Right lobe of liver (tissue), 6 donors: ENCODE data around the gene CDT1. TPM values are rescaled to one million over a fixed set of nuclear protein-coding genes. Genes with fewer than 3 reads are reported as not detected.

Experiments
- ATAC-seq, 4 donors: fragments of 200-7000 bp; cut with Tn5 transposase; one replicate each; pipeline ENCODE4 v1.9.1; 2020; ENCODE audit warnings: mild to moderate bottlenecking in 4 of 4, moderate library complexity in 4 of 4
- DNase-seq, 3 donors: peaks; one replicate each; pipeline ENCODE4 v3.0.0-alpha.2; 2020
- H3K27ac ChIP-seq, 3 donors: fragments of 200-600 bp; one replicate each; pipeline ENCODE4 v1.8.0; 2022
- H3K27me3 ChIP-seq, 2 donors: fragments of 200-600 bp; one replicate each; pipeline ENCODE4 v1.8.0; 2022
- H3K36me3 ChIP-seq, 4 donors: fragments of 200-600 bp; sonication (generic) in 1 of 4; one replicate each; pipeline versions ENCODE4 v1.5.1 to v1.8.0; 2017 to 2022; ENCODE audit warnings: control low read depth in 1 of 4
- H3K4me1 ChIP-seq, 4 donors: fragments of 200-600 bp; sonication (generic) in 1 of 4; one replicate each; pipeline versions ENCODE4 v1.5.1 to v1.8.0; 2017 to 2022; ENCODE audit warnings: control low read depth in 1 of 4
- H3K4me3 ChIP-seq, 3 donors: fragments of 200-600 bp; one replicate each; pipeline ENCODE4 v1.8.0; 2022
- H3K9me3 ChIP-seq, 4 donors: fragments of 200-600 bp; sonication (generic) in 1 of 4; one replicate each; pipeline versions ENCODE4 v1.5.1 to v1.8.0; 2017 to 2022; ENCODE audit warnings: control low read depth in 1 of 4
- CTCF ChIP-seq, 4 donors: fragments of 200-600 bp in 3 of 4; fragments of 450-650 bp in 1 of 4; IDR thresholded peaks; one replicate each; pipeline versions ENCODE4 v1.5.1 to v1.8.0; 2016 to 2022; ENCODE audit warnings: antibody characterized with exemption in 4 of 4, mild to moderate bottlenecking in 2 of 4
- POLR2A ChIP-seq: fragments of 450-650 bp; IDR thresholded peaks from one replicate; pipeline ENCODE4 v1.6.1; 2017; ENCODE audit warnings: antibody characterized with exemption, mild to moderate bottlenecking
- WGBS: methylation state at CpG from one replicate; pipeline ENCODE4 v1.1.6; 2018; ENCODE audit warnings: low coverage, low lambda C conversion rate; ENCODE audit not compliant: insufficient coverage; ENCODE audit errors: missing lambda C conversion rate; 5-methylcytosine and 5-hydroxymethylcytosine counted together
- intact Hi-C, 2 donors: fragments of 100-400 bp; cut with DNase I; formaldehyde crosslinking; loops; one replicate each; pipeline versions ENCODE4 v1.11.2 to v1.14.1; 2022
- total RNA-seq, 6 experiments: library from RNA; depleted of rRNA in 2 of 6; stranded (reverse); fragments of >200 nt in 2 of 6; fragmentation: NEBNext Ultra II Directional in 3 of 6; extraction: Animal tissue kit (Norgen Biotek cat#: 25700) in 3 of 6; gene quantifications; one replicate each; pipeline versions ENCODE4 v1.1.0 to v1.2.4, GENCODE V29; 2016 to 2023
- donor health status: DM: no; HTN: yes; CAD: no.
- donor health status: DM: no; HTN: no; CAD: no.
- donor health status: DM: no; HTN: no; CAD: no.
- donor health status: DM: no; HTN: yes; CAD: no.
- donor health status: DM: no; HTN: yes; CAD: no.

Gene CDT1
- total RNA-seq, 6 experiments from 2014 or later = 0.22 to 9.6 (median 0.42) TPM

GRCh38 chr16:88782454-88783390 is 20.9 kb upstream of the CDT1 start:
- H3K4me3 ChIP-seq = peak overlapping the region in 2 of 3 donors; percentile 74 to 82
- TF ChIP-seq CTCF (IDR thresholded peaks at IDR 0.05) (no peak), POLR2A (no peak)
- peak overlapping the region; percentile 84 to 89 (median 87) for H3K27ac ChIP-seq
- WGBS = 22% methylated on average over 7 of the region's 16 CpGs
- intact Hi-C loops = no loop called here
- no peaks in the 10 kb centered on the region for H3K36me3 ChIP-seq
- no peaks in the 10 kb centered on the region for H3K9me3 ChIP-seq
- no peaks in the 10 kb centered on the region for H3K27me3 ChIP-seq
- peaks cover 0 to 48% (median 27%) of the 10 kb centered on the region in 4 donors for H3K4me1 ChIP-seq
- DNase-seq (no peak), ATAC-seq (no peak)

- Histone ChIP-seq H3K36me3 (no peaks in the 10 kb centered on the region), H3K27ac (peak overlapping the region; percentile 84 to 89 (median 87)), H3K27me3 (no peaks in the 10 kb centered on the region), H3K4me3 (peak overlapping the region; percentile 74 to 82 (median 78)), H3K4me1 (peaks cover 0 to 56% (median 27%) of the 10 kb centered on the region in 4 donors), H3K9me3 (no peaks in the 10 kb centered on the region)
- peak in 2 of 3 donors; percentile 80 to 81 for DNase-seq
- intact Hi-C loops = no loop called here
- ATAC-seq = peak; percentile 49 to 66 (median 52)
- TF ChIP-seq CTCF (IDR thresholded peaks at IDR 0.05) (no peak), POLR2A (peak; percentile 41)
- 0% methylated on average over 7 of the region's 27 CpGs for WGBS
Measured at GRCh38 chr16:88783391-88784073, 20.1 kb upstream of the CDT1 start.

GRCh38 chr16:88784074-88784855 is 19.3 kb upstream of the CDT1 start:
- H3K4me1 ChIP-seq = peaks cover 0 to 56% (median 27%) of the 10 kb centered on the region in 4 donors
- peak overlapping the region; percentile 74 to 82 (median 78) for H3K4me3 ChIP-seq
- H3K36me3 ChIP-seq = no peaks in the 10 kb centered on the region
- peak; percentile 35 to 45 (median 38) for TF ChIP-seq CTCF (IDR thresholded peaks at IDR 0.05)
- no peak for TF ChIP-seq POLR2A
- ATAC-seq = peak; percentile 38 to 48 (median 42)
- H3K27ac ChIP-seq = peak overlapping the region; percentile 84 to 89 (median 87)
- no peaks in the 10 kb centered on the region for H3K9me3 ChIP-seq
- peak in 1 of 3 donors; percentile 67 for DNase-seq
- 0% methylated on average over 12 of the region's 74 CpGs for WGBS
- intact Hi-C loops = no loop called here
- no peaks in the 10 kb centered on the region for H3K27me3 ChIP-seq

GRCh38 chr16:88784856-88785105 is 18.8 kb upstream of the CDT1 start:
- no peak for TF ChIP-seq POLR2A
- TF ChIP-seq CTCF (IDR thresholded peaks at IDR 0.05) = no peak
- no peaks in the 10 kb centered on the region for H3K9me3 ChIP-seq
- no peaks in the 10 kb centered on the region for H3K36me3 ChIP-seq
- H3K4me1 ChIP-seq = peaks cover 0 to 53% (median 27%) of the 10 kb centered on the region in 4 donors
- H3K4me3 ChIP-seq = peak overlapping the region; percentile 74 to 82 (median 78)
- no peaks in the 10 kb centered on the region for H3K27me3 ChIP-seq
- DNase-seq (no peak), ATAC-seq (peak; percentile 5 to 34 (median 17))
- intact Hi-C loops = loop anchor here in 1 of 2 donors (5.0 kb wide), 1 partner anchor 42 kb away; no protein-coding TSS in a partner anchor
- no CpG with 5 or more reads among the region's 32 CpGs for WGBS
- H3K27ac ChIP-seq = peak overlapping the region; percentile 84 to 89 (median 87)
